Stomach (tissue), 9 donors: ENCODE results near the gene LBX1. TPM values are rescaled to one million over a fixed set of nuclear protein-coding genes. Genes with fewer than 3 reads are reported as not detected.

ENCODE experiments used
- DNase-seq, 2 donors: peaks; one replicate each; pipeline versions ENCODE4 v3.0.0 to v3.0.0-alpha.2; 2013 to 2019
- H3K27ac ChIP-seq, 5 donors: fragments of 200-600 bp in 4 of 5; sonication (generic) in 4 of 5; one replicate each; pipeline ENCODE4 v1.5.1; 2013 to 2019; ENCODE audit warnings: mild to moderate bottlenecking in 1 of 5, moderate library complexity in 1 of 5
- H3K27me3 ChIP-seq, 3 donors: fragments of 200-600 bp; sonication (generic); one replicate each; pipeline ENCODE4 v1.5.1; 2017 to 2019; ENCODE audit warnings: mixed run types in 1 of 3
- H3K36me3 ChIP-seq, 4 donors: fragments of 200-600 bp; sonication (generic); 1 replicate in 3 of 4; 2 replicates in 1 of 4; pipeline ENCODE4 v1.5.1; 2016 to 2019
- H3K4me1 ChIP-seq, 4 donors: fragments of 200-600 bp; sonication (generic); one replicate each; pipeline ENCODE4 v1.5.1; 2016 to 2019
- H3K4me3 ChIP-seq, 4 donors: fragments of 200-600 bp; sonication (generic) in 3 of 4; one replicate each; pipeline ENCODE4 v1.5.1; 2016 to 2019; ENCODE audit warnings: mild to moderate bottlenecking in 1 of 4
- H3K9me3 ChIP-seq, 4 donors: fragments of 200-600 bp; sonication (generic); one replicate each; pipeline ENCODE4 v1.5.1; 2016 to 2019
- CTCF ChIP-seq, 7 experiments: fragments of 450-650 bp in 4 of 7; fragments of 200-600 bp in 3 of 7; sonication (generic) in 3 of 7; IDR thresholded peaks; one replicate each; pipeline ENCODE4 v1.5.1; 2016 to 2019; ENCODE audit warnings: antibody characterized with exemption in 7 of 7, control low read depth in 2 of 7, mild to moderate bottlenecking in 1 of 7
- EP300 ChIP-seq: sonication (generic); formaldehyde crosslinking; IDR thresholded peaks from one replicate; pipeline ENCODE4 v1.6.1; 2017; ENCODE audit warnings: antibody characterized with exemption
- POLR2A ChIP-seq, 4 donors: fragments of 450-650 bp; IDR thresholded peaks; one replicate each; pipeline ENCODE4 v1.6.1; 2016; ENCODE audit warnings: antibody characterized with exemption in 4 of 4, control low read depth in 2 of 4, mild to moderate bottlenecking in 1 of 4, moderate library complexity in 1 of 4
- POLR2AphosphoS5 ChIP-seq, 3 donors: sonication (generic); formaldehyde crosslinking; IDR thresholded peaks; one replicate each; pipeline ENCODE4 v1.6.1; 2016; ENCODE audit warnings: antibody characterized with exemption in 3 of 3
- WGBS, 5 donors: extraction: QIAGEN DNeasy Blood & Tissue Kit in 3 of 5; methylation state at CpG; one replicate each; pipeline versions ENCODE4 v1.1.5 to v1.1.7; 2013 to 2018; 5-methylcytosine and 5-hydroxymethylcytosine counted together
- intact Hi-C: fragments of 100-400 bp; cut with DNase I; formaldehyde crosslinking; loops from one replicate; pipeline ENCODE4 v1.15.1; 2023; ENCODE audit warnings: low total_unique reads
- polyA plus RNA-seq, 3 donors: library from polyadenylated mRNA; stranded (reverse); fragments of 200-250 nt; gene quantifications; one replicate each; pipeline ENCODE4 v1.2.3, GENCODE V29; 2013
- total RNA-seq, 5 donors: library from RNA; depleted of rRNA; stranded (reverse); fragments of >200 nt; gene quantifications; one replicate each; pipeline versions ENCODE4 v1.1.0 to v1.2.3, GENCODE V29; 2014 to 2016
- donor health status: healthy with polysubstance abuse.
- donor health status: Bipolar disorder and iron deficiency.
- donor health status: healthy.

The LBX1 gene
- total and polyA plus RNA-seq, 8 donors = not detected

DNA sequence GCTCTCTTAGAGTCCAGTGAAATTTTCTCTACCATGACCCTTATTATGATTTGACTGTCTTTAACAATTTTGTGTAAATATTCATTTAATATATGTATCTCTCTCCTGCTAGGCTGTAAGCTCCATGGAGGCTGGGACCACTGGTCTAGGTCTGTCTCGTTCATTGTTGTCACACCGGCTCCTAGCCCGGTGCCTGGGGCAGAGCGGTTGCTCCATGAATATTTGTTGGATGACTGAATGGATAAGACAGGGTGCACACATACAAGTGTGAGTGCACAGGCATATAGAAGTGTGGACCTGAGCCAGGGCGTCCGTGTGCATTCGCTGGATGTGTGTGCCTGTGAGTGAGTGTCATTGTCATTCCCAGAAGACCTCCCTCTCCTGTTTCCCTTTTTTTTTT lies 20.9 kb upstream of the LBX1 start:
- Histone ChIP-seq H3K9me3 (no peaks in the 10 kb centered on the region), H3K27ac (no peak overlapping the region), H3K36me3 (no peaks in the 10 kb centered on the region), H3K4me3 (no peak overlapping the region), H3K27me3 (peaks cover 5 to 97% (median 28%) of the 10 kb centered on the region in 3 donors), H3K4me1 (no peaks in the 10 kb centered on the region)
- 74 to 82% (median 76%) methylated on average over 7 of the region's 7 CpGs for WGBS, 5 donors
- no peak for DNase-seq
- intact Hi-C loops = no loop called here
- TF ChIP-seq CTCF (IDR thresholded peaks at IDR 0.05) (no peak), POLR2A (IDR thresholded peaks at IDR 0.05) (no peak), EP300 (no peak), POLR2AphosphoS5 (IDR thresholded peaks at IDR 0.05) (no peak)

DNA sequence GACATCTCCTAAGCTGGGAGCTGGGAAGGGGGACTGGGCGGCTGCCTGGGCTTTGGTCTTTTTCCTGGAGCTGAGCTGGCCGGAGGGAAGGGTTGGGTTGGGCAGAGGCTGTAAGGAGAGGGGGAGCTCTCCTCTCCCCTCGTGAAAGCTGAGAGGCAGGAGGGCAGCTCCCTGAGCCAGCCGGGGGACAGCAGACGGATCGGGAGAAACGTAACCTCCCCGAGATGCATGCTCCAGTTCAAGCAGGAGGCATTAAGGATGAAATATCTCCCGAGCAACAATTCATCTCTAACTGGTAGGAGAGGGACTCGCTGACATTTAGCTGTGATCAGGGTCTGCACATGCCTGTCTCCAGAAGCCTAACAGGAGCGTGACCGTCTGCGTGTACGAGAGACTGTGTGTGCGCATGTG lies 19.9 kb upstream of the LBX1 start:
- Histone ChIP-seq H3K27ac (no peak overlapping the region), H3K4me3 (no peak overlapping the region), H3K4me1 (peaks cover 0 to 7% (median 0%) of the 10 kb centered on the region in 4 donors), H3K36me3 (no peaks in the 10 kb centered on the region), H3K27me3 (peaks cover 5 to 97% (median 31%) of the 10 kb centered on the region in 3 donors), H3K9me3 (no peaks in the 10 kb centered on the region)
- no peak for DNase-seq
- 43 to 52% (median 46%) methylated on average over 10 to 15 of the region's 15 CpGs for WGBS, 5 donors
- intact Hi-C loops = no loop called here
- no peak for TF ChIP-seq POLR2AphosphoS5 (IDR thresholded peaks at IDR 0.05)
- no peak for TF ChIP-seq EP300
- TF ChIP-seq CTCF (IDR thresholded peaks at IDR 0.05) = no peak
- TF ChIP-seq POLR2A (IDR thresholded peaks at IDR 0.05) = no peak

GRCh38 chr10:101246639-101247038 lies 17.4 kb upstream of the LBX1 start:
- Histone ChIP-seq H3K4me3 (no peak overlapping the region), H3K36me3 (no peaks in the 10 kb centered on the region), H3K27ac (no peak overlapping the region), H3K27me3 (peaks cover 5 to 97% (median 36%) of the 10 kb centered on the region in 3 donors), H3K9me3 (no peaks in the 10 kb centered on the region), H3K4me1 (peaks cover 0 to 9% (median 0%) of the 10 kb centered on the region in 4 donors)
- intact Hi-C loops = no loop called here
- 84 to 90% (median 85%) methylated on average over 2 of the region's 2 CpGs for WGBS, 5 donors
- no peak for DNase-seq
- TF ChIP-seq POLR2AphosphoS5 (IDR thresholded peaks at IDR 0.05) (no peak), CTCF (IDR thresholded peaks at IDR 0.05) (no peak), POLR2A (IDR thresholded peaks at IDR 0.05) (no peak), EP300 (no peak)

GRCh38 chr10:101244321-101245050 lies 15.2 kb upstream of the LBX1 start:
- intact Hi-C loops = no loop called here
- H3K27me3 ChIP-seq = peaks cover 5 to 98% (median 36%) of the 10 kb centered on the region in 3 donors
- TF ChIP-seq CTCF (IDR thresholded peaks at IDR 0.05) = no peak
- TF ChIP-seq POLR2A (IDR thresholded peaks at IDR 0.05) = no peak
- no peak for TF ChIP-seq POLR2AphosphoS5 (IDR thresholded peaks at IDR 0.05)
- no peak for TF ChIP-seq EP300

More at GRCh38 chr10:101244321-101245050, 15.2 kb upstream of the LBX1 start:
- H3K9me3 ChIP-seq = no peaks in the 10 kb centered on the region
- peaks cover 0 to 9% (median 0%) of the 10 kb centered on the region in 4 donors for H3K4me1 ChIP-seq
- no peak for DNase-seq
- no peak overlapping the region for H3K4me3 ChIP-seq
- WGBS, 5 donors = 52 to 62% (median 56%) methylated on average over 9 of the region's 9 CpGs
- no peaks in the 10 kb centered on the region for H3K36me3 ChIP-seq
- H3K27ac ChIP-seq = no peak overlapping the region
